Hepatic stellate cell (primary cell): ENCODE data around the gene MST1R.
"Not testable (repeated sequence)": the region's sequence is repeated elsewhere in the genome, so short reads cannot be mapped to it uniquely, and the experiment has no call there.

ENCODE experiments used
- DNase-seq: peaks from one replicate; pipeline ENCODE4 v3.0.0; 2011; ENCODE audit warnings: low spot score

Gene MST1R

GRCh38 chr3:49911124-49911420 is 7.4 kb upstream of the MST1R start:
- DNase-seq: no peak

GRCh38 chr3:49910409-49911123 is 6.9 kb upstream of the MST1R start:
- no peak for DNase-seq

- no peak for DNase-seq
These were observed 4.9 kb upstream of the MST1R start for GRCh38 chr3:49908373-49909199.

- peak; percentile 91 for DNase-seq
These were observed 2.5 kb upstream of the MST1R start for GRCh38 chr3:49906073-49906743.

GRCh38 chr3:49904448-49904847 is 775 bp upstream of the MST1R start:
- DNase-seq: not testable (repeated sequence)

GRCh38 chr3:49902511-49903345 is 945 bp downstream of the MST1R start:
- DNase-seq: no peak

GRCh38 chr3:49901366-49902339 is 2.0 kb downstream of the MST1R start:
- DNase-seq: no peak

- peak; percentile 70 for DNase-seq
These were observed 3.1 kb downstream of the MST1R start for GRCh38 chr3:49900491-49901153.

GRCh38 chr3:49899815-49900214 is 3.9 kb downstream of the MST1R start:
- no peak for DNase-seq

- no peak for DNase-seq
These were observed 4.7 kb downstream of the MST1R start for GRCh38 chr3:49898991-49899390.

- DNase-seq: no peak
These were observed 7.3 kb downstream of the MST1R start for GRCh38 chr3:49896345-49896744.

- DNase-seq: no peak
These were observed 7.9 kb downstream of the MST1R start for GRCh38 chr3:49895791-49896190.

GRCh38 chr3:49889296-49889695 is 14.4 kb downstream of the MST1R start:
- DNase-seq: no peak

GRCh38 chr3:49886922-49887265 is 16.8 kb downstream of the MST1R start:
- DNase-seq: no peak

GRCh38 chr3:49883998-49884397 is 19.7 kb downstream of the MST1R start:
- DNase-seq: no peak

- DNase-seq: no peak
These were observed 21.5 kb downstream of the MST1R start for GRCh38 chr3:49882166-49882565.

GRCh38 chr3:49880581-49881315 is 22.9 kb downstream of the MST1R start:
- DNase-seq: no peak

- no peak for DNase-seq
These were observed 24.0 kb downstream of the MST1R start for GRCh38 chr3:49879721-49880120.

- no peak for DNase-seq
These were observed 25.0 kb downstream of the MST1R start for GRCh38 chr3:49878686-49879085.

GRCh38 chr3:49877716-49878115 is 26.0 kb downstream of the MST1R start:
- DNase-seq: no peak
